Measurements from ENCODE around the gene TTC22. TPM values are rescaled to one million over a fixed set of nuclear protein-coding genes. Genes with fewer than 3 reads are reported as not detected.

The TTC22 gene
- total RNA-seq, 1 experiment from 2014 or later = 0.63 TPM

DNA sequence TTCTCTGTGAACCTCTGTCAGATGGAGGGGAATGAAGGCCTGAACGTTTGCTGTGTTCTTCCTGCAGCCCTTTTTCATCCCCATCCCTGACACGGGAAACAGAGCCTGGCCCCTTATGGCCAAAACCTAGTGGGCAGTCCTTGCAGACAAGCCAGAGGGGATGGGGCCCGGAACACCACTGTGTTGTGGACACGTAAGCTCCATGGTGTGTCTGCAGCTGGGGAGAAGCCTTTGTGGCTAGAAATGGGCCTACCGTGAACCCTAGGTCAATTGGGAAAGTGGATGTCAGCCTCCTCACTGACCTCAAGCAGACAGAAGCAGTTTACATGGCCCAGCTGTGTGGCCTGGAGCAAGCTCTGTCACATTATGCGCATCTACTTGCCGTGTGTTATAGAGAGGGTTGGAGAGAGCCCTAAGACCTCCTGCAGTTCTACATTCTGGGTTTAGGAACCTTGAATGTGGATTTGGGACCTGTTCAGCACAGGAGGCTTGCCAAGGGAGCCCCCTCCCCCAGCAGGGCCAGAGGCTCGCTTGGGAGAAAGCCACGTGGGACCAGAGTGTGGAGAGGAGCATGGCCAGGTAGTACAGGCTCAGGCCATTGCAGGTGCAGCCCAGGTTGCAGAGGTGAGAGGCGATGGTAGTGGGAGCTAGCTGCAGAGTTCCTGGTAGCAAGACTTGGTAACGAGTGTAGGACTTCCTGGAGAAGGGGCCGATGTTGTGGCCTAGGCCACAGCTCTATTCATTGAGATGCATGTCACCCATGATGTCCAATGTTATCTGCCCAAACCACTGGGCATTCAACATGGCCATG, 57.5 kb downstream of the TTC22 start:
- no peaks in the 10 kb centered on the region for H3K4me1 Mint-ChIP-seq
- no peaks in the 10 kb centered on the region; the same call in 1 of the 2 replicates for H3K27me3 Mint-ChIP-seq (ENCODE audit: low read depth)
- ChIA-PET CTCF (no interaction called here), POLR2A (no interaction called here)
- no peak overlapping the region for H3K4me3 Mint-ChIP-seq
- H3K36me3 Mint-ChIP-seq = peaks cover 27% of the 10 kb centered on the region
- peaks cover 6% of the 10 kb centered on the region for H3K9me3 Mint-ChIP-seq
- DNase-seq (ENCODE audit: low spot score) = no peak
- TF ChIP-seq ZNF232 (CRISPR knock-in tag; IDR thresholded peaks at IDR 0.05) = no peak
- no peak for TF ChIP-seq E2F4 (CRISPR knock-in tag; IDR thresholded peaks at IDR 0.05; ENCODE audit: borderline replicate concordance, low read depth)
- no peak for TF ChIP-seq STAT6 (CRISPR knock-in tag; conservative IDR thresholded peaks at IDR 0.05; ENCODE audit: low read depth)
- H3K27ac Mint-ChIP-seq = no peak overlapping the region
- no peak; the same call in 1 of the 2 replicates for ATAC-seq

- DNase-seq (ENCODE audit: low spot score) (no peak), ATAC-seq (no peak)
- Mint-ChIP-seq H3K4me3 (no peak overlapping the region), H3K27ac (no peak overlapping the region), H3K9me3 (peaks cover 6% of the 10 kb centered on the region), H3K27me3 (ENCODE audit: low read depth) (no peaks in the 10 kb centered on the region; the same call in 1 of the 2 replicates), H3K36me3 (peaks cover 37% of the 10 kb centered on the region), H3K4me1 (no peaks in the 10 kb centered on the region)
- ChIA-PET CTCF (interaction anchor here (1.3 kb wide), 1 partner anchor 50 kb away, joined by 4 read pairs; no protein-coding TSS in a partner anchor), POLR2A (no interaction called here)
- TF ChIP-seq ZNF423 (CRISPR knock-in tag; IDR thresholded peaks at IDR 0.05) (no peak), MAX (CRISPR knock-in tag; IDR thresholded peaks at IDR 0.05) (no peak), E2F1 (CRISPR knock-in tag; IDR thresholded peaks at IDR 0.05) (no peak), USF2 (CRISPR knock-in tag; IDR thresholded peaks at IDR 0.05) (no peak), E2F4 (CRISPR knock-in tag; IDR thresholded peaks at IDR 0.05; ENCODE audit: borderline replicate concordance, low read depth) (no peak), ZNF121 (CRISPR knock-in tag; IDR thresholded peaks at IDR 0.05) (no peak), ZNF425 (CRISPR knock-in tag; conservative IDR thresholded peaks at IDR 0.05) (no peak), NR3C1 (CRISPR knock-in tag; conservative IDR thresholded peaks at IDR 0.05; ENCODE audit: low read depth) (no peak)
- TF ChIP-seq, protein P1, sequence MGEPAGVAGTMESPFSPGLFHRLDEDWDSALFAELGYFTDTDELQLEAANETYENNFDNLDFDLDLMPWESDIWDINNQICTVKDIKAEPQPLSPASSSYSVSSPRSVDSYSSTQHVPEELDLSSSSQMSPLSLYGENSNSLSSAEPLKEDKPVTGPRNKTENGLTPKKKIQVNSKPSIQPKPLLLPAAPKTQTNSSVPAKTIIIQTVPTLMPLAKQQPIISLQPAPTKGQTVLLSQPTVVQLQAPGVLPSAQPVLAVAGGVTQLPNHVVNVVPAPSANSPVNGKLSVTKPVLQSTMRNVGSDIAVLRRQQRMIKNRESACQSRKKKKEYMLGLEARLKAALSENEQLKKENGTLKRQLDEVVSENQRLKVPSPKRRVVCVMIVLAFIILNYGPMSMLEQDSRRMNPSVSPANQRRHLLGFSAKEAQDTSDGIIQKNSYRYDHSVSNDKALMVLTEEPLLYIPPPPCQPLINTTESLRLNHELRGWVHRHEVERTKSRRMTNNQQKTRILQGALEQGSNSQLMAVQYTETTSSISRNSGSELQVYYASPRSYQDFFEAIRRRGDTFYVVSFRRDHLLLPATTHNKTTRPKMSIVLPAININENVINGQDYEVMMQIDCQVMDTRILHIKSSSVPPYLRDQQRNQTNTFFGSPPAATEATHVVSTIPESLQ (CRISPR knock-in tag; IDR thresholded peaks at IDR 0.05) = no peak
Observed at GRCh38 chr1:54742282-54742681, 58.8 kb downstream of the TTC22 start.
